GM04503 (cell line): ENCODE measurements around the gene NAALADL1.

Experiments used
- DNase-seq: peaks from one replicate; pipeline ENCODE4 v3.0.0-alpha.2; 2012; ENCODE audit warnings: low read depth

NAALADL1 gene

GRCh38 chr11:65083134-65083833 lies 24.9 kb upstream of the NAALADL1 start:
- no peak for DNase-seq

GRCh38 chr11:65078786-65079342 lies 20.5 kb upstream of the NAALADL1 start:
- no peak for DNase-seq

- no peak for DNase-seq
Observed at GRCh38 chr11:65078151-65078550, 19.8 kb upstream of the NAALADL1 start.

GRCh38 chr11:65077451-65077850 lies 19.1 kb upstream of the NAALADL1 start:
- DNase-seq: no peak

- DNase-seq: no peak
Observed at GRCh38 chr11:65072631-65072966, 14.2 kb upstream of the NAALADL1 start.

- no peak for DNase-seq
Observed at GRCh38 chr11:65071907-65072630, 13.7 kb upstream of the NAALADL1 start.

GRCh38 chr11:65069217-65069616 lies 10.9 kb upstream of the NAALADL1 start:
- no peak for DNase-seq

- no peak for DNase-seq
Observed at GRCh38 chr11:65067446-65067845, 9.1 kb upstream of the NAALADL1 start.

GRCh38 chr11:65066805-65067291 lies 8.5 kb upstream of the NAALADL1 start:
- no peak for DNase-seq

- no peak for DNase-seq
Observed at GRCh38 chr11:65066315-65066714, 8.0 kb upstream of the NAALADL1 start.

- DNase-seq: no peak
Observed at GRCh38 chr11:65065851-65066250, 7.5 kb upstream of the NAALADL1 start.

- DNase-seq: no peak
Observed at GRCh38 chr11:65064847-65065240, 6.5 kb upstream of the NAALADL1 start.

- no peak for DNase-seq
Observed at GRCh38 chr11:65063532-65063931, 5.2 kb upstream of the NAALADL1 start.

GRCh38 chr11:65060913-65061408 lies 2.6 kb upstream of the NAALADL1 start:
- DNase-seq: no peak

GRCh38 chr11:65059959-65060824 lies 1.8 kb upstream of the NAALADL1 start:
- no peak for DNase-seq

GRCh38 chr11:65059523-65059922 lies 1.2 kb upstream of the NAALADL1 start:
- DNase-seq: no peak

GRCh38 chr11:65058012-65058411 lies 341 bp downstream of the NAALADL1 start:
- no peak for DNase-seq

GRCh38 chr11:65057526-65057925 lies 827 bp downstream of the NAALADL1 start:
- DNase-seq: no peak

- DNase-seq: no peak
Observed at GRCh38 chr11:65056999-65057398, 1.4 kb downstream of the NAALADL1 start.

- DNase-seq: no peak
Observed at GRCh38 chr11:65055538-65055937, 2.8 kb downstream of the NAALADL1 start.

GRCh38 chr11:65053827-65054508 lies 4.4 kb downstream of the NAALADL1 start:
- DNase-seq: no peak
